Thyroid gland (tissue), 4 donors: ENCODE data around the gene PREB.
"Not testable (repeated sequence)": the region's sequence is repeated elsewhere in the genome, so short reads cannot be mapped to it uniquely, and the experiment has no call there.

Experiments
- POLR2A ChIP-seq, 2 donors: fragments of 450-650 bp; IDR thresholded peaks; one replicate each; pipeline ENCODE4 v1.6.1; 2017; ENCODE audit warnings: antibody characterized with exemption in 2 of 2, mild to moderate bottlenecking in 2 of 2, moderate library complexity in 1 of 2
- TF ChIP-seq, protein P1 (sequence below), 6 experiments: fragments of 200-600 bp in 3 of 6; fragments of 450-650 bp in 3 of 6; sonication (generic) in 3 of 6; IDR thresholded peaks; one replicate each; pipeline ENCODE4 v1.5.1; 2016 to 2019; ENCODE audit warnings: antibody characterized with exemption in 6 of 6, mild to moderate bottlenecking in 2 of 6, inconsistent platforms in 1 of 6, moderate library complexity in 1 of 6

DNA sequence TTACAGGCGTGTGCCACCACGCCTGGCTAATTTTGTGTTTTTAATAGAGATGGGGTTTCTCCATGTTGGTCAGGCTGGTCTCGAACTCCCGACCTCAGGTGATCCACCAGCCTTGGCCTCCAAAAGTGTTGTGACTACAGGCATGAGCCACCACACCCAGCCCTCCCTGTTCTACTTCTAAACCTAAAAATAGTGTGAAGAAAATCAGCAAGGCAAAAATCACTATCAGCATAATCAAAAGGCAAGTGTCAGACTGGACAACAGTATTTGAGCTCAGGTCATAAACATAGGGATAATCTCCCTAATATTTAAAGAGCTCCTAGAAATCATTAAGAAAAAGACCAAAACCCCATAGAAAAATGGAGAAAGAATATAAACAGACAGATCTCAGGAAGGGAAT is 41.3 kb upstream of the PREB start:
- TF ChIP-seq, protein P1, sequence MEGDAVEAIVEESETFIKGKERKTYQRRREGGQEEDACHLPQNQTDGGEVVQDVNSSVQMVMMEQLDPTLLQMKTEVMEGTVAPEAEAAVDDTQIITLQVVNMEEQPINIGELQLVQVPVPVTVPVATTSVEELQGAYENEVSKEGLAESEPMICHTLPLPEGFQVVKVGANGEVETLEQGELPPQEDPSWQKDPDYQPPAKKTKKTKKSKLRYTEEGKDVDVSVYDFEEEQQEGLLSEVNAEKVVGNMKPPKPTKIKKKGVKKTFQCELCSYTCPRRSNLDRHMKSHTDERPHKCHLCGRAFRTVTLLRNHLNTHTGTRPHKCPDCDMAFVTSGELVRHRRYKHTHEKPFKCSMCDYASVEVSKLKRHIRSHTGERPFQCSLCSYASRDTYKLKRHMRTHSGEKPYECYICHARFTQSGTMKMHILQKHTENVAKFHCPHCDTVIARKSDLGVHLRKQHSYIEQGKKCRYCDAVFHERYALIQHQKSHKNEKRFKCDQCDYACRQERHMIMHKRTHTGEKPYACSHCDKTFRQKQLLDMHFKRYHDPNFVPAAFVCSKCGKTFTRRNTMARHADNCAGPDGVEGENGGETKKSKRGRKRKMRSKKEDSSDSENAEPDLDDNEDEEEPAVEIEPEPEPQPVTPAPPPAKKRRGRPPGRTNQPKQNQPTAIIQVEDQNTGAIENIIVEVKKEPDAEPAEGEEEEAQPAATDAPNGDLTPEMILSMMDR (IDR thresholded peaks at IDR 0.05), result not testable (repeated sequence)
- not testable (repeated sequence) for TF ChIP-seq POLR2A (IDR thresholded peaks at IDR 0.05)
